HL-60 (cell line): ENCODE results near the gene ABHD15.

Experiments used
- CTCF ChIP-seq: IDR thresholded peaks from one replicate; pipeline ENCODE4 v1.5.1; 2011; ENCODE audit warnings: low read length, control low read depth, inconsistent platforms; ENCODE audit not compliant: insufficient read depth
- REST ChIP-seq: IDR thresholded peaks from 2 replicates; pipeline ENCODE4 v1.6.1; 2012; ENCODE audit warnings: low read depth; ENCODE audit not compliant: insufficient replicate concordance

GRCh38 chr17:29571486-29571882, 4.6 kb upstream of the ABHD15 start:
- TF ChIP-seq CTCF (no peak), REST (no peak)
